ENCODE data around the gene RYK.

DNA sequence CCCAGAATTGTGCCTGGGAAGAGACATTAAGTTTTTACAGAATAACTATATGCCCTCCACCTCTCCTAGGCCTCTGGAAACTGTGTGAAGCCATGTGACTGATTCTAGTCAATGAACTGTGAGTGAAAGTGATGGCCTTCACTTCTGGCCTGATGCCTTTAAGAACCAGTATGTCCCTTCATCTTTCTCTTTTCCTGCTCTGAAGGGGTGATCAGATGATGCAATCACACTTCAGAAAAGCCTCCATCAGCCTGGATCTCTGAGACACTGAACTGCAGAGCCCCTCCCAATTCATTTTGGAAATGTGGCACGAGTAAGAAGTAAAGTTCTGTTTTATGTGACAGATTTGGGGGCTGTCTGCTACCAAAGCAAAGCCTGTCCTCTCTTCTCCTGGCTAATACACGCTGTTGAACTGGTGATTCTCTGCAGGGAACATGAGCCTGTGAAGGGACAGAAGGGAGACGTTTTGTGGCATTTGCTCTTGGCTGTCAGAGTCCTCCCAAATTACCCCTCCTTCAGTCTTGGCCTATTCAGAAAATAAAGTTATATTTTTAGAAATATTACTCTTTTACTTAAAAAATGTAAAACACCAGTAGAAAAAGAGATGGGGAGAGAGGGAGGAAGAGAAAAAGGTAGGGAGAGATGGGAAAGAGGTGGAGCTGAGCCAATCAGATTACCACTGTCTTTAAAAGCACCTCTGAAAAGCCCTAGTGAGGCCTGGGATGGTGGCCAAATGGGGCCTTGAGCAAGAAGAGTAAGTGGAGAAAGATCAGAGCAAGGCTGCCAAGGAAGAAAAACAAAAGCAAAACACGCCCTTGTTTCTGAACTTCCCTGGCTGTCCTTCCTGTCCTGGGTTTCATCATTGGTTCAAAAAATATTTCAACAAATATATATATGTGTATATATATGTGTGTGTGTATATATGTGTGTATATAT is 40.9 kb upstream of the RYK start:
- no peak for TF ChIP-seq EZH2 (IDR thresholded peaks at IDR 0.05)
- TF ChIP-seq POLR2AphosphoS5 (IDR thresholded peaks at IDR 0.05; ENCODE audit: borderline replicate concordance, low read depth, low read length) = no peak

All from SK-N-MC (cell line).